Activated B cell treated with CpG ODN at 0.5 μM for 24 hours (primary cell): Measurements from ENCODE around the gene PLPP1. TPM values are rescaled to one million over a fixed set of nuclear protein-coding genes. Genes with fewer than 3 reads are reported as not detected.

ENCODE experiments used
- ATAC-seq: fragments of 200-7000 bp; cut with Tn5 transposase; one replicate; pipeline ENCODE4 v1.10.0; 2021; ENCODE audit warnings: low read depth, mild to moderate bottlenecking, moderate library complexity
- CTCF ChIA-PET: fragments of 350-600 bp; sonication (Branson Sonifier 250); formaldehyde crosslinking; loops from one replicate; lab custom pipeline; 2021; ENCODE audit warnings: antibody characterized with exemption; lab: Charles Lee
- POLR2A ChIA-PET: fragments of 350-600 bp; sonication (Branson Sonifier 250); formaldehyde crosslinking; loops from one replicate; lab custom pipeline; 2021; ENCODE audit warnings: antibody characterized with exemption; lab: Charles Lee
- DNase-seq: peaks from one replicate; pipeline ENCODE4 v3.0.0; 2022
- H3K27ac Mint-ChIP-seq: one replicate; pipeline ENCODE4 v1.8.0; 2020; ENCODE audit warnings: mixed read lengths
- H3K27me3 Mint-ChIP-seq: one replicate; pipeline ENCODE4 v1.8.0; 2021; ENCODE audit warnings: mixed read lengths
- H3K36me3 Mint-ChIP-seq: one replicate; pipeline ENCODE4 v1.8.0; 2021; ENCODE audit warnings: low read depth, mixed read lengths
- H3K4me1 Mint-ChIP-seq: one replicate; pipeline ENCODE4 v1.8.0; 2021; ENCODE audit warnings: mixed read lengths
- H3K4me3 Mint-ChIP-seq: one replicate; pipeline ENCODE4 v1.8.0; 2020; ENCODE audit warnings: mild to moderate bottlenecking, mixed read lengths
- H3K9me3 Mint-ChIP-seq: one replicate; pipeline ENCODE4 v1.8.0; 2020; ENCODE audit warnings: mixed read lengths
- CTCF ChIP-seq: fragments of 200-600 bp; IDR thresholded peaks from one replicate; pipeline ENCODE4 v1.8.0; 2022; ENCODE audit warnings: antibody characterized with exemption, mild to moderate bottlenecking
- intact Hi-C: fragments of 100-400 bp; cut with micrococcal nuclease; formaldehyde crosslinking; loops from one replicate; pipeline ENCODE4 v1.15.1; 2024
- total RNA-seq: library from RNA; stranded (reverse); gene quantifications from 2 replicates; pipeline ENCODE4 v1.2.3, GENCODE V29; 2022

Gene PLPP1
- total RNA-seq, 1 donor from 2014 or later = 12.0 TPM

- Mint-ChIP-seq H3K9me3 (no peaks in the 10 kb centered on the region), H3K36me3 (no peaks in the 10 kb centered on the region), H3K27me3 (no peaks in the 10 kb centered on the region), H3K4me1 (peaks cover 5% of the 10 kb centered on the region), H3K4me3 (no peak overlapping the region), H3K27ac (no peak overlapping the region)
- POLR2A ChIA-PET = no interaction called here
- CTCF ChIA-PET = no interaction called here
- intact Hi-C loops = no loop called here
- TF ChIP-seq CTCF = no peak
- ATAC-seq (no peak), DNase-seq (no peak)
Measured at GRCh38 chr5:55577353-55578060, 42.7 kb upstream of the PLPP1 start.

DNA sequence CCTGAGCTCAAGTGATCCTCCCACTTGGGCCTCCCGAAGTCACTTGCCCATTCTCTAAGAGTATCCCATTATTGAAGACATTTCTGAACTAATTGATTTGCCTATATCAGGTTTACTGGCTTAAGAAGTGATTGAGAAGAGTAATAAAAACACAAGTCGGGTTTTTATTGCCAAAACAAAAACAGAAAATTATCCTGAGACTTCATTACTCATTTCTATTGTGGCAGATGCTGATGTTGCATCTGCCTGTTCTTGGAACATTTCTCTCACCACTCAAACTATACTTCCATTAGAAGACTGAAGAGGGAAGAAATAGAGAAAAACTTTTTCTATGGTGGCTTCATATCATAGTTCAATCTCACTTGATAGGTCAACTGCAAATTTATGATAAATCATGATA is 41.9 kb upstream of the PLPP1 start:
- ATAC-seq (no peak), DNase-seq (no peak)
- Mint-ChIP-seq H3K4me1 (no peaks in the 10 kb centered on the region), H3K9me3 (no peaks in the 10 kb centered on the region), H3K27ac (no peak overlapping the region), H3K4me3 (no peak overlapping the region), H3K27me3 (no peaks in the 10 kb centered on the region), H3K36me3 (no peaks in the 10 kb centered on the region)
- intact Hi-C loops = no loop called here
- ChIA-PET POLR2A (no interaction called here), CTCF (no interaction called here)
- no peak for TF ChIP-seq CTCF

- H3K4me1 Mint-ChIP-seq = no peaks in the 10 kb centered on the region
- no peak overlapping the region for H3K4me3 Mint-ChIP-seq
- intact Hi-C loops = no loop called here
- H3K27me3 Mint-ChIP-seq = no peaks in the 10 kb centered on the region
- no peak for ATAC-seq
- ChIA-PET CTCF (no interaction called here), POLR2A (no interaction called here)
- no peak overlapping the region for H3K27ac Mint-ChIP-seq
- no peaks in the 10 kb centered on the region for H3K9me3 Mint-ChIP-seq
- no peaks in the 10 kb centered on the region for H3K36me3 Mint-ChIP-seq
- no peak for TF ChIP-seq CTCF
- no peak for DNase-seq
Measured at GRCh38 chr5:55575815-55576583, 41.2 kb upstream of the PLPP1 start.

- Mint-ChIP-seq H3K27me3 (no peaks in the 10 kb centered on the region), H3K4me1 (no peaks in the 10 kb centered on the region), H3K36me3 (no peaks in the 10 kb centered on the region), H3K9me3 (no peaks in the 10 kb centered on the region), H3K4me3 (no peak overlapping the region), H3K27ac (no peak overlapping the region)
- CTCF ChIA-PET = no interaction called here
- POLR2A ChIA-PET = no interaction called here
- TF ChIP-seq CTCF = no peak
- ATAC-seq (no peak), DNase-seq (no peak)
- intact Hi-C loops = no loop called here
Measured at GRCh38 chr5:55572600-55572999, 37.8 kb upstream of the PLPP1 start.

GRCh38 chr5:55572020-55572419 is 37.3 kb upstream of the PLPP1 start:
- no peaks in the 10 kb centered on the region for H3K27me3 Mint-ChIP-seq
- H3K4me1 Mint-ChIP-seq = no peaks in the 10 kb centered on the region
- TF ChIP-seq CTCF = no peak
- no peaks in the 10 kb centered on the region for H3K36me3 Mint-ChIP-seq
- CTCF ChIA-PET = no interaction called here
- intact Hi-C loops = no loop called here
- H3K4me3 Mint-ChIP-seq = no peak overlapping the region
- POLR2A ChIA-PET = no interaction called here
- no peak for DNase-seq
- H3K9me3 Mint-ChIP-seq = no peaks in the 10 kb centered on the region
- no peak overlapping the region for H3K27ac Mint-ChIP-seq
- ATAC-seq = no peak
